ENCODE measurements around the gene IL4R.
A peak's percentile ranks its signal among the peaks of the same experiment; 100 is the strongest.

Gene IL4R

DNA sequence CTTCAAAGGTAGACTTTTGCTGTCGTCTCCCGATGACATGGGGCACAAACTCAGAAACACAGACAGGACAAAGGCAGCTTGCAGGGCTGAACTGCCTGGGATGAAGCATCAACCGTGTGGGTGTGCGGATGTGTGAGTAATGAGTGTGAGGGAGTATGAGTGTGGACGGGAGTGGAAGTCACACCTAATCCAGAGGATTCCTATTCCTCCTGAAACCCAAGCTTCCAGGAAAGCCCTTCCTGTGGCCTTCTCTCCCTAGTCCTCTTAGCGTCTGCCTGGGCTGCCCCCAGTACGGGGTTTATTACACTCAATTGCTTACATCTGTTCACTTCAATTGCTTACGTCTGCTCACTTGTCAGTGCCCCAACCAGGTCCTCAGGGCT is 2.3 kb upstream of the IL4R start:
- TF ChIP-seq, protein P1, sequence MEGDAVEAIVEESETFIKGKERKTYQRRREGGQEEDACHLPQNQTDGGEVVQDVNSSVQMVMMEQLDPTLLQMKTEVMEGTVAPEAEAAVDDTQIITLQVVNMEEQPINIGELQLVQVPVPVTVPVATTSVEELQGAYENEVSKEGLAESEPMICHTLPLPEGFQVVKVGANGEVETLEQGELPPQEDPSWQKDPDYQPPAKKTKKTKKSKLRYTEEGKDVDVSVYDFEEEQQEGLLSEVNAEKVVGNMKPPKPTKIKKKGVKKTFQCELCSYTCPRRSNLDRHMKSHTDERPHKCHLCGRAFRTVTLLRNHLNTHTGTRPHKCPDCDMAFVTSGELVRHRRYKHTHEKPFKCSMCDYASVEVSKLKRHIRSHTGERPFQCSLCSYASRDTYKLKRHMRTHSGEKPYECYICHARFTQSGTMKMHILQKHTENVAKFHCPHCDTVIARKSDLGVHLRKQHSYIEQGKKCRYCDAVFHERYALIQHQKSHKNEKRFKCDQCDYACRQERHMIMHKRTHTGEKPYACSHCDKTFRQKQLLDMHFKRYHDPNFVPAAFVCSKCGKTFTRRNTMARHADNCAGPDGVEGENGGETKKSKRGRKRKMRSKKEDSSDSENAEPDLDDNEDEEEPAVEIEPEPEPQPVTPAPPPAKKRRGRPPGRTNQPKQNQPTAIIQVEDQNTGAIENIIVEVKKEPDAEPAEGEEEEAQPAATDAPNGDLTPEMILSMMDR (IDR thresholded peaks at IDR 0.05; ENCODE audit: control insufficient read depth, extremely low read depth, insufficient read depth) = no peak
- no peak for DNase-seq (ENCODE audit: low read depth)
- no peak overlapping the region for H3K4me3 ChIP-seq (ENCODE audit: low read depth, low read length)

DNA sequence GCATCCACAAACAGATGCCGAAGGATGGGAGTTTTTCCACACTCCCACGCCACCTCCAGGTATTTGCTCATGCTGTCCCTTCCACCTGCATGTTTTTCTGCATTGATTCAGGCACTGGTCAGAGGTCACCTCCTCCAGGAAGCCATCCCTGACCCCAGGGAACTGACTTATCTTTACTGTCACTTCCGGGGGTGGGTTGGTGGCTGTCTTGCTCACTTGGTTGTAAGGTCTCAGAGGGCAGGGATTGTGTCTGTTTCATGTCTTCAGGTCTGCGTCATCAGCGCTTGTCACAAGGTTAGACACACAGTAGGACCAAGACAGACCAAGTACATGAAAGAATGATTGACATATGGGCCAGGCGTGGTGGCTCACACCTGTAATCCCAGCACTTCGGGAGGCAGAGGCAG is 1.9 kb upstream of the IL4R start:
- TF ChIP-seq, protein P1 (IDR thresholded peaks at IDR 0.05; ENCODE audit: control insufficient read depth, extremely low read depth, insufficient read depth) = no peak
- no peak overlapping the region for H3K4me3 ChIP-seq (ENCODE audit: low read depth, low read length)
- no peak for DNase-seq (ENCODE audit: low read depth)

DNA sequence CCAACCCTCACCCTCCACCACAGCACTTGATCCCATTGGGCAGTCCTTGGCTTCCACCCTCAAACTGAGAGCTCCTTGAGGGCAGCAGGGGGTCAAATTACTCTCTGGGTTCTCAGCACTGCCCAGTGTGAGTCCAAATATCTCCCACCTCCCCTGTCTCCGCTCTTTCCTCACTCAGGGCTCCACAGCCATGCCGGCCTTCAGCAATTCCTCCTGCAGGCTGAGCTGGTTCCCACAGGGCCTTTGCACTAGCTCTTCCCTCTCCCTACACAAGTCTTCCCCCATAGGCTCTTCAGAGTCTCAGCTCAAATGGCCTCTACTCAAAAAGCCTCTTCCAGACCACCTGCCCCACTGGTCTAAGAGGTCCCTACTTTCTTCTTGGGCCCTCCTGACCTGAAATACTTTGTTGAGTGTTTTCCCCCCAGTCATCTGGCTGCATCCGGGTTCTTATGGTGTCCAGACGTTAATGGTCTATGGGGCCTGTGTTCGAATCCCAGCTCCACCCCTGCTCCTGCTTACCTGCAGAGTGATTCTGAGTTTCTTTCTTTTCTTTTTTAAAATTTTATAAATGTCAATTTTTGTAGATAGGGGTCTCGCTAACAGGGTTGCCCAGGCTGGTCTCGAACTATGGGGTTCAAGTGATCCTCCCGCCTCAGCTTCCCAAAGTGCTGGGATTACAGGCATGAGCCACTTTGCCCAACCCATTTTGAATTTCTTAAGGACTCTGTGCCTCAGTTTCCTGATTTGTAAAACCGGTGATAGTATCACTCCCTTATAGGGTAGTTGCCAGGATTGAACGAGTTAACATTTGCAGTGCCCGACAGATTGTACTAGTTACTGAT is 973 bp upstream of the IL4R start:
- H3K4me3 ChIP-seq (ENCODE audit: low read depth, low read length) = peak overlapping the region; percentile 58
- DNase-seq (ENCODE audit: low read depth) = no peak
- TF ChIP-seq, protein P1 (IDR thresholded peaks at IDR 0.05; ENCODE audit: control insufficient read depth, extremely low read depth, insufficient read depth) = no peak

DNA sequence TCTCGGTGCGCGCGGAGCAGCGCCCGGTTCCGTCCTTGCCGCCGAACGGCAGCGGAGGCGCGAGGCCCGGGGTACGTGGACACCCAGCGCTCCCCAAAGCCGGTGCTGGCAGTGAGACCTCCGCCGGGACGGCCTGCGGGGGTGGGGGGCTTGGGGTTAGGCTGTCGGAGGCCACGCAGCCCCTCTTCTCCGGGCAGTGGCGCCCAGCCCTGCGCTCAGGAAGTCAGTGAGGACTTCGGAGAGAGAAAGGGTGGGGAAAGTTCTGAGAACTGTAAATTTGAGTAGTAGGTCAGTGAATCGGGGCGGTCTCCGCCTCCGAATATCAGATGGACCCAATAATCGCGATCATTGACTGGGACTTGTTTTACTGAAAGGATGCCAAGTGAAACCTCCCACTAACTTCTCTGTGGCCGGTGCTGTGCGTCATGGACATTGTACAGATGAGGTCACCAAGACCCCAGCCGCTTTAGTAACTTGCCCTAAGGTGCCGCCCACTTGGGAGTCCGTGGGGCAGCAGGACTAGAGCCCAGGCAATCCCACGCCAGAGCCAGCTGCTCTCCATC is 468 bp downstream of the IL4R start:
- H3K4me3 ChIP-seq (ENCODE audit: low read depth, low read length) = peak overlapping the region; percentile 58
- DNase-seq (ENCODE audit: low read depth) = no peak
- TF ChIP-seq, protein P1 (IDR thresholded peaks at IDR 0.05; ENCODE audit: control insufficient read depth, extremely low read depth, insufficient read depth) = no peak

DNA sequence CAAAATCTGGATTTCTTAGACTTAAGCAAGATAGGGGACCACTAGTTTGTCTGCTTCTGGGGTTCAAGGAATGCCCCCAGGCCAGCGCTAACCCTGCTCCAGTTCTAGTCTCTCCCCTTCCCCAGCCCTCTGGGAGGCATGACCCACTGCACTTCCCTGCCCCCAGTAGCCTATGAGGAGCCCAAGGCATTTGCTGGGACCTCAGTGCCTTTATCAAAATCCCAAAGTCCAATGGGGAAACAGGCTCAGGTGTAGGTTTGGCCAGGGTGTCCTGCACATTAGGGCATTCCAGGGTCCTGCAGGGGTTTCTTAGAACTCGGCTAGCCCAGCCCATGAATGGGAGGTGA is 1.2 kb downstream of the IL4R start:
- no peak overlapping the region for H3K4me3 ChIP-seq (ENCODE audit: low read depth, low read length)
- TF ChIP-seq, protein P1 (IDR thresholded peaks at IDR 0.05; ENCODE audit: control insufficient read depth, extremely low read depth, insufficient read depth) = no peak
- no peak for DNase-seq (ENCODE audit: low read depth)

DNA sequence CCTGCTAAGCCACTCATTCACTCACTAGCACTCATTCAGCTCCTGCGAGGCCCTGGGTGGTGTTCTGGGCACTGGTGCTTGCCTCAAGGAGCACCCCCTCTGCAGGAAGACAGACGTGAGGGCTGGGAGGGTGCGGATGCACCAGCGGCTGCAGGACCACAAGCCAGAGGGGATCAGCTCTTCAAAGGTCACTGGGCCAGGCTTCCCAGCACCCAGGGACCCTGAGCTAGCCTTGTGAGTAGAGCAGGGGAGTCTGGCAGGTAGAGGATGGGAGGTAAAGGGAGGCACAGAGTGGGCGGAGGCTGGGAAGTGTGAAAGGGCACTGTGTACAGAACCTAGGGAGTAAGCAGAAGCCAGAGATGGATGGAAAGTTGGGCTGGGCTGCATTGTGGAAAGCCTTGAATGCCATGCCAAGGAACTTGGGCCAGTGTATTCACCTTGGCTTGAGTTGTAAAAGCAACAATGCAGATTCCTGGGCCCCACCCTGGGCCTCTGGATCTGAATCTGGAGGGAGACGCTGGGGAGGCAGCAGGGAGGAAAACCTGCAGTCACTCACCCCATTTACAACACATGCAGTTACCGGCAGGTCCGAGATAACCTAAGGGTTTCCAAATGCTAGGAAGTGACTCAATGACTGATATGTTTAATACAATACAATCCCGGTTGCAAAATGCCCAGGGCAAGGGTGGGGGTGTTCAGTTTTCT is 1.7 kb downstream of the IL4R start:
- TF ChIP-seq, protein P1 (IDR thresholded peaks at IDR 0.05; ENCODE audit: control insufficient read depth, extremely low read depth, insufficient read depth) = no peak
- no peak overlapping the region for H3K4me3 ChIP-seq (ENCODE audit: low read depth, low read length)
- no peak for DNase-seq (ENCODE audit: low read depth)

Measured in LNCaP clone FGC (cell line).